Esophagus squamous epithelium (tissue), 4 donors: ENCODE measurements around the gene VAPA.

Experiments
- CTCF ChIP-seq, 6 experiments: fragments of 450-650 bp in 4 of 6; fragments of 200-600 bp in 2 of 6; sonication (generic) in 2 of 6; IDR thresholded peaks; one replicate each; pipeline ENCODE4 v1.5.1; 2016 to 2019; ENCODE audit warnings: antibody characterized with exemption in 6 of 6, mild to moderate bottlenecking in 4 of 6, moderate library complexity in 4 of 6
- POLR2A ChIP-seq, 4 donors: fragments of 450-650 bp; IDR thresholded peaks; one replicate each; pipeline ENCODE4 v1.6.1; 2017; ENCODE audit warnings: antibody characterized with exemption in 4 of 4, mild to moderate bottlenecking in 4 of 4, moderate library complexity in 3 of 4

DNA sequence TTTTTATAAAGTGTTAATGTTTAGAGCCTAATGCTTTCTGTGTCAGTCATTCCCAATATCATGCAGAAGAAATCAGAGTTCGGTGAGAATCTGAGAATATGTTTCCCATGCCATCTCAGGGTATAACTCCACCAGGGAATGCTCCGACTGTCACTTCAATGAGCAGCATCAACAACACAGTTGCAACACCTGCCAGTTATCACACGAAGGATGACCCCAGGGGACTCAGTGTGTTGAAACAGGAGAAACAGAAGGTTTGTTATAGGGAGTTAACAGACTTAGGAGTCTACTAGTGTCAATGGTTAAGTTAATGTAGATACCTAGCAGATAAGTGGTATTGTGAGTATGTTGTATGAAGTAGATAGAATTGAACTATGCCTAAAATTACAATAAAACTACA lies 31.0 kb downstream of the VAPA start:
- TF ChIP-seq CTCF (IDR thresholded peaks at IDR 0.05) (no peak), POLR2A (IDR thresholded peaks at IDR 0.05) (no peak)
